CD4-positive, alpha-beta T cell treated with Interleukin-6 at 100 ng/mL for 8 hours (primary cell): ENCODE measurements around the gene HPSE2.

Experiments used
- DNase-seq: peaks from one replicate; pipeline ENCODE4 v3.0.0-alpha.2; 2020; ENCODE audit warnings: mixed read lengths, low spot score

The HPSE2 gene

GRCh38 chr10:98492763-98493162 is 742.9 kb downstream of the HPSE2 start:
- DNase-seq = no peak

- no peak for DNase-seq
These were observed 745.8 kb downstream of the HPSE2 start for GRCh38 chr10:98489561-98490481.

GRCh38 chr10:98488669-98489430 is 746.8 kb downstream of the HPSE2 start:
- no peak for DNase-seq

GRCh38 chr10:98487649-98488048 is 748.0 kb downstream of the HPSE2 start:
- no peak for DNase-seq

GRCh38 chr10:98486421-98486820 is 749.2 kb downstream of the HPSE2 start:
- DNase-seq = no peak

GRCh38 chr10:98485959-98486358 is 749.7 kb downstream of the HPSE2 start:
- DNase-seq = no peak

GRCh38 chr10:98483658-98484057 is 752.0 kb downstream of the HPSE2 start:
- no peak for DNase-seq

- no peak for DNase-seq
These were observed 753.6 kb downstream of the HPSE2 start for GRCh38 chr10:98482096-98482495.

- DNase-seq = no peak
These were observed 754.2 kb downstream of the HPSE2 start for GRCh38 chr10:98481404-98481945.

- no peak for DNase-seq
These were observed 757.0 kb downstream of the HPSE2 start for GRCh38 chr10:98478430-98479222.

- DNase-seq = no peak
These were observed 757.8 kb downstream of the HPSE2 start for GRCh38 chr10:98477861-98478260.

- no peak for DNase-seq
These were observed 761.0 kb downstream of the HPSE2 start for GRCh38 chr10:98474628-98475027.

GRCh38 chr10:98472196-98472595 is 763.5 kb downstream of the HPSE2 start:
- no peak for DNase-seq

GRCh38 chr10:98470850-98471249 is 764.8 kb downstream of the HPSE2 start:
- no peak for DNase-seq

GRCh38 chr10:98469001-98469931 is 766.4 kb downstream of the HPSE2 start:
- no peak for DNase-seq

- DNase-seq = peak; percentile 78
These were observed 767.9 kb downstream of the HPSE2 start for GRCh38 chr10:98467506-98468318.

- DNase-seq = no peak
These were observed 768.7 kb downstream of the HPSE2 start for GRCh38 chr10:98466861-98467505.

GRCh38 chr10:98465866-98466265 is 769.8 kb downstream of the HPSE2 start:
- DNase-seq = no peak

- no peak for DNase-seq
These were observed 771.5 kb downstream of the HPSE2 start for GRCh38 chr10:98463976-98464754.
